T-helper 1 cell treated with Interleukin-12 subunit alpha and Interleukin-12 subunit beta and Interleukin-4 antibody, amounts not matched to agents 30 μg/mL and 1 μg/mL, for 36 hours (primary cell): ENCODE results near the gene PRRG4.
"Not testable (repeated sequence)": the region's sequence is repeated elsewhere in the genome, so short reads cannot be mapped to it uniquely, and the experiment has no call there.

Source experiments
- H3K27ac Mint-ChIP-seq: one replicate; pipeline ENCODE4 v1.8.0; 2021; ENCODE audit warnings: mild to moderate bottlenecking, mixed read lengths
- H3K27me3 Mint-ChIP-seq: one replicate; pipeline ENCODE4 v1.8.0; 2021; ENCODE audit warnings: low read depth, mixed read lengths
- H3K36me3 Mint-ChIP-seq: one replicate; pipeline ENCODE4 v1.8.0; 2021; ENCODE audit warnings: low read depth, mixed read lengths
- H3K4me1 Mint-ChIP-seq: one replicate; pipeline ENCODE4 v1.8.0; 2021; ENCODE audit warnings: low read depth, mixed read lengths
- H3K4me3 Mint-ChIP-seq: one replicate; pipeline ENCODE4 v1.8.0; 2021; ENCODE audit warnings: mild to moderate bottlenecking, moderate library complexity, mixed read lengths
- H3K9me3 Mint-ChIP-seq: one replicate; pipeline ENCODE4 v1.8.0; 2021; ENCODE audit warnings: mixed read lengths

The PRRG4 gene

DNA sequence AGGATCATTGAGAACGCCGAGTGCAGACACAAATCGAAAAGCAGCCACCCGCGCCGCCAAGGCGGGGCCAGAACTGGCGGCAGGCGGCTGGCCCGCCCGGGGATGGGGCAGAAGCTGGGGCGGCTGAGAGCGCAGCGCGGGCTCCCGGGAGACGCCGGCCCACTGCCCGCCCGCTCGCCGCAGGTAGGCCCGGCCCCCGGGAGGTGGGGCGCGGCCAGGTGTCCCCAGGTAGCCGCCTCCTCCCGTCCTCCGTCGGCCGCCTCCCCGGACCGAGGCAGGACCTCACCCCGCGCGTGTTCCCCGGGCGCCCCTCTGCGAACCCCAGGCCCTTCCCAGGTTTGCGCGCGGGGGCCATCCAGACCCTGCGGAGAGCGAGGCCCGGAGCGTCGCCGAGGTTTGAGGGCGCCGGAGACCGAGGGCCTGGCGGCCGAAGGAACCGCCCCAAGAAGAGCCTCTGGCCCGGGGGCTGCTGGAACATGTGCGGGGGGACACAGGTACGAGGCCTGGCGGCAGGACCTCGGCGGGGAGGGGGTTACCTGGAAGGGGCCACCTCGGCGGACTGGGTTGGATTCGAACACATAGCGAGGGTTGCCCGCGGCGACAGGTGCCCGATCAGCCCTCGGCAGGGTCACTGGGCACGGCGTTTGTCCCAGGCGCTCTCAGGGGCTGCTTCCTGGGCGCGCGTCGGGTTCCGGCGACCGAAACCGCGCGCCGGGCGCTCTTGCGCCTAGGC, at the start of gene PRRG4:
TSS of gene PRRG4 (plus strand) at position 248 of the 733 bp plus-strand sequence. CDS start 603 bp downstream, outside the sequence.
- H3K36me3 Mint-ChIP-seq = no peaks in the 10 kb centered on the region
- H3K27ac Mint-ChIP-seq = peak within 1 kb of the TSS; percentile 71
- H3K4me1 Mint-ChIP-seq = peaks cover 8% of the 10 kb centered on the region
- H3K9me3 Mint-ChIP-seq = no peaks in the 10 kb centered on the region
- peak within 1 kb of the TSS; percentile 87 for H3K4me3 Mint-ChIP-seq
- H3K27me3 Mint-ChIP-seq = peaks cover 23% of the 10 kb centered on the region

DNA sequence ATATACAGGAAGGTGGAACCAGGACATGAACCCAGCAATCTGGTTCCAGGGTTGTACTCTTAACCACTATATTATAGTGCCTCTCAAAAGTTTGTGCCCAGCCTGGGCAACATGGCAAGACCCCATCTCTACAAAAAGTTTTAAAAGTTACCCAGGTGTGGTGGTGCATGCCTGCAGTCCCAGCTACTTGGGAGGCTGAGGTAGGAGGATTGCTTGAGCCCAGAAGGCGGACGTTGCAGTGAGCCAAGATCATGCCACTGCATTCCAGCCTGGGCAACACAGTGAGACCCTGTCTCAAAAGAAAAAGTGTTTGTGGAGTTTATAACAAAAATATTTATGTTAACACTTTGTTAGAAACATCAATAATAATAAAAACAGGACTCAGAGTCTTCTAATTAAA, 48.9 kb upstream of the PRRG4 start:
- not testable (repeated sequence) for H3K27me3 Mint-ChIP-seq, H3K4me1 Mint-ChIP-seq, H3K4me3 Mint-ChIP-seq, H3K36me3 Mint-ChIP-seq, H3K9me3 Mint-ChIP-seq, H3K27ac Mint-ChIP-seq

GRCh38 chr11:32781721-32782120, 48.0 kb upstream of the PRRG4 start:
- H3K27ac Mint-ChIP-seq = no peak overlapping the region
- H3K4me1 Mint-ChIP-seq = no peaks in the 10 kb centered on the region
- H3K27me3 Mint-ChIP-seq = peaks cover 6% of the 10 kb centered on the region
- no peak overlapping the region for H3K4me3 Mint-ChIP-seq
- no peaks in the 10 kb centered on the region for H3K36me3 Mint-ChIP-seq
- H3K9me3 Mint-ChIP-seq = no peaks in the 10 kb centered on the region

GRCh38 chr11:32785262-32785661, 44.5 kb upstream of the PRRG4 start:
- no peak overlapping the region for H3K4me3 Mint-ChIP-seq
- H3K36me3 Mint-ChIP-seq = no peaks in the 10 kb centered on the region
- no peaks in the 10 kb centered on the region for H3K9me3 Mint-ChIP-seq
- no peak overlapping the region for H3K27ac Mint-ChIP-seq
- peaks cover 24% of the 10 kb centered on the region for H3K27me3 Mint-ChIP-seq
- no peaks in the 10 kb centered on the region for H3K4me1 Mint-ChIP-seq

DNA sequence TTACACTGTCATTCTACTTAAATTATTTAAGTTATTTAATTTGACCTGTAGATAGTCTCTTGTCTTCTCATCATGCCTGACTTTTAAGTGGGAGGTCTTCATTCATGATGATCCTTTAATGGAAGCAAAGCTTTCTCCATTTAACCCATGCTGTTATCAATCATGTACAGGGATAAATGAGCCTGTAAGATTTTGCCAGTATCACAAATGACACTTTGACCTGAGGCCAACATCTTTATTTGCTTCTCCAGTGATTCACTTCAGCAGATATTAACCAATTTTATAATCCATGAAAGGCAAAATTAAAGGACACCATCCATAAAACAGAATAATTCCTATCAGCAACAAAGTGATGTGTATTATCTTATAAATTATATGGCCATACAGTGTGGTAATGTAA, 42.9 kb upstream of the PRRG4 start:
- H3K27ac Mint-ChIP-seq = no peak overlapping the region
- H3K27me3 Mint-ChIP-seq = peaks cover 29% of the 10 kb centered on the region
- no peaks in the 10 kb centered on the region for H3K9me3 Mint-ChIP-seq
- no peaks in the 10 kb centered on the region for H3K4me1 Mint-ChIP-seq
- H3K36me3 Mint-ChIP-seq = no peaks in the 10 kb centered on the region
- H3K4me3 Mint-ChIP-seq = no peak overlapping the region

DNA sequence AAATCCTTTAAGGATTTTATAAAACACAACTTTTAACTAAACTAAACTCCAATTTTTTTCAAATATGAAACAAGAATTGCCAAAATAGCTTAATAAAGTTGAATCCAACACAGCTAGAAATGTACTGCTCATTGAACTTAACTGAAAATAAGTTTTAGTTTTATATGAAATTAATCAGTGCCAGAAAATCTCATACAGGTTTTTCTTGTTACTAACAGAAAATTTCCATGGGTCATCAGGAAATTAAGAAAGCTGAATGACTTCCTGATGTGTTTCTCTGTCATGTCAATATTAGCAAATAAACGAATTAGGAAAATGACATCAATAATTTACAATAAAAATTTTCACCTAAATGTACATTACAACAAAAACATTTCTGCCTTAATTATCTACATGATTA, 38.8 kb upstream of the PRRG4 start:
- no peak overlapping the region for H3K27ac Mint-ChIP-seq
- peaks cover 29% of the 10 kb centered on the region for H3K27me3 Mint-ChIP-seq
- H3K4me1 Mint-ChIP-seq = peaks cover 3% of the 10 kb centered on the region
- H3K4me3 Mint-ChIP-seq = no peak overlapping the region
- H3K9me3 Mint-ChIP-seq = no peaks in the 10 kb centered on the region
- no peaks in the 10 kb centered on the region for H3K36me3 Mint-ChIP-seq

DNA sequence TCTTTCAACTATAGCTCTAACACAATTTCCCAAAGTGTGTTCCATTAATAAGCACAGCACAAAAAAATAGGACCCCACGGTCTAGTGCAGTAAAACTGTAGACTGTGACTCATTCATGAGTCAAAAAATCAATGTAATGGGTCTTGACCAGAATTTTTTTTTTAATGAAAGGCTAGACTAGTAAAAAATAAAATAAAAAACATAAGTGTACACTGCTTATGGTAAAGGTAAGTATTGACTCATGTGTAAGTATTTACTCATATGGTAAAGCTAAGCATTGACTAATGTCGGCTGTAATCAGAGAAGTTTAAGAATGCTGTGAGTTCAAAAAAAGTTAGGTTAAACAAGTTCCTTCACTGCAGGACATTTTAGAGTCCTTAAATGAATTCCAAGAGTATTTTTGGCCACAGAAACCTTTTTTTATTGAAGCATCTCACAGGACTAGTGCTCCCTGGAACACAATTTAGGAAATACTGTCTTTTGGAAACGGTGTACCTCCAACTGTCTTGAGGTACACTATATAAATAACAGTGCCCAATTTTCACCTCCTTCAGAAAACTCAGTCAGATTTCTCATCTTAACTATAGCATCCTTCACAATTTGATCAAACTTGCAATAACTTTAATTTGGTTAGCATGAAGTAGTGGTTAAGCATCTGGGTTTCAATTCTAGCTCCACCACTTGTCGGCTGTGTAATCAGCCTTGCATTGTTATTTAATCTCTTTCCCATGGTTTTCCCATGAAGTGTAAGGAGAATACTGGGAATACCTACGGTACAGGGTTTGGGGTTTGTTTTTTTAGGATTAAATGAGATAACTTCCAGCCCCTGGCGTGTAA, 37.4 kb upstream of the PRRG4 start:
- no peak overlapping the region for H3K4me3 Mint-ChIP-seq
- H3K36me3 Mint-ChIP-seq = no peaks in the 10 kb centered on the region
- H3K27me3 Mint-ChIP-seq = peaks cover 29% of the 10 kb centered on the region
- peaks cover 3% of the 10 kb centered on the region for H3K4me1 Mint-ChIP-seq
- no peaks in the 10 kb centered on the region for H3K9me3 Mint-ChIP-seq
- no peak overlapping the region for H3K27ac Mint-ChIP-seq

GRCh38 chr11:32792948-32793475, 36.7 kb upstream of the PRRG4 start:
- Mint-ChIP-seq H3K36me3 (no peaks in the 10 kb centered on the region), H3K4me1 (peaks cover 3% of the 10 kb centered on the region), H3K27me3 (peaks cover 27% of the 10 kb centered on the region), H3K27ac (no peak overlapping the region), H3K4me3 (no peak overlapping the region), H3K9me3 (no peaks in the 10 kb centered on the region)

- Mint-ChIP-seq H3K4me3 (no peak within 1 kb of the TSS), H3K4me1 (peaks cover 3% of the 10 kb centered on the region), H3K36me3 (no peaks in the 10 kb centered on the region), H3K9me3 (no peaks in the 10 kb centered on the region), H3K27me3 (peaks cover 15% of the 10 kb centered on the region), H3K27ac (no peak within 1 kb of the TSS)
These were observed 35.3 kb upstream of the PRRG4 start, which contains the start of gene CCDC73 for GRCh38 chr11:32794439-32794838. TSS of gene CCDC73 (minus strand) at chr11:32794662. CDS start at chr11:32760243, 34,419 bp downstream.

DNA sequence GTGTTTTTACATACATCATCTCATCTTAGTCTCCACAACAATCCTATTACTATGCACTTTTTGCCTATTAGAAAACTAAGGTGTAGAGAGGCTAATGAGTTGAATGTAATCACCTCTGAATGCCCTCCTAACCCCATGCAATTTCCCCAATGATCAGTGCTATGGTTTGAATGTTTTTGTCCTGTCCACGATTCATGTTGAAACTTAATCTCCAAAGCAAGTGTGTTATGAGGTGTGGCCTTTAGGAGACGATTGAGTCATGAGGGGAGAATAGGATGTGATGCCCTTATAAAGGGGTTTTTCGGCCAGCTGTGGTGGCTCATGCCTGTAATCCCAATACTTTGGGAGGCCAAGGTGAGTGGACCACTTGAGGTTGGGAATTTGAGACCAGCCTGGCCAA, 33.3 kb upstream of the PRRG4 start:
- Mint-ChIP-seq H3K9me3 (no peaks in the 10 kb centered on the region), H3K4me1 (peaks cover 3% of the 10 kb centered on the region), H3K27ac (no peak overlapping the region), H3K27me3 (peaks cover 13% of the 10 kb centered on the region), H3K36me3 (no peaks in the 10 kb centered on the region), H3K4me3 (no peak overlapping the region)

DNA sequence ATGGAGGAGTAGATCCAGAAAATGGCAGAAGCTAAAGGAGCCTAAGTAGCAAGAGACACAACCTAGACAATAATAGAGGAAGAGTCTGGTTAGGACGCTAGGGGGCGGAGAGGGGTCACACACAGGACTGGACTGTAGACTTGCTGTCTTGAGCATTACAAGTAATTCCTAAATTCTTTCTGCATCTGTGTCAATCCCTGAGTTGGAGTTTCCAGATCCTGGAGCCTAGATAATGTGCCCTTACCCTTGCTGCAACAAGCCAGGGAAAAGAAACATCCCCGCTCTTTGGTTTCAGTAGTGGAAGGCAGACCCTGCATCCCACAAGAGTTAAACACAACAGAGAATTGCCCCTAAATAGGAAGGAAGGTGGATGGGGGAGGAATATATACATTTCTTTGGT, 20.4 kb upstream of the PRRG4 start:
- no peak overlapping the region for H3K4me3 Mint-ChIP-seq
- no peaks in the 10 kb centered on the region for H3K4me1 Mint-ChIP-seq
- H3K27me3 Mint-ChIP-seq = peaks cover 11% of the 10 kb centered on the region
- no peaks in the 10 kb centered on the region for H3K36me3 Mint-ChIP-seq
- H3K27ac Mint-ChIP-seq = no peak overlapping the region
- no peaks in the 10 kb centered on the region for H3K9me3 Mint-ChIP-seq

- H3K36me3 Mint-ChIP-seq = no peaks in the 10 kb centered on the region
- no peak overlapping the region for H3K27ac Mint-ChIP-seq
- peaks cover 14% of the 10 kb centered on the region for H3K27me3 Mint-ChIP-seq
- no peak overlapping the region for H3K4me3 Mint-ChIP-seq
- peaks cover 11% of the 10 kb centered on the region for H3K4me1 Mint-ChIP-seq
- H3K9me3 Mint-ChIP-seq = no peaks in the 10 kb centered on the region
These were observed 12.4 kb upstream of the PRRG4 start for GRCh38 chr11:32817181-32817851.

DNA sequence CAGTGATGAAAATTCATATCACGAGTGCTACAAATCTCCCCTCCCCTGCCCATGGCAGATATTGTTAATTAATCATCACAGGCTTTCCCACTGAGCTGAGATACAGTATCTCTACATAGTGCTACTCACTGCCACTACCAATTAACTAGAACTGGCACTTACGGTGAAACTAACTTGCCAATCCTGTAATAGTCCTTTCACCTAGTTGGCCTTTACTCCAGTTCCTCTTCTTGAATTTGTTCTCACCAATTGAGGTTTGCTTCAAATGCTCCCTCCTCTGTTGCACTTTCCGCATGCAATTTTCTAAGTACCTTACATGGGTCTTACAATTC, 11.9 kb upstream of the PRRG4 start:
- no peaks in the 10 kb centered on the region for H3K36me3 Mint-ChIP-seq
- H3K4me3 Mint-ChIP-seq = no peak overlapping the region

GRCh38 chr11:32819187-32819586, 10.5 kb upstream of the PRRG4 start:
- no peaks in the 10 kb centered on the region for H3K36me3 Mint-ChIP-seq
- H3K4me3 Mint-ChIP-seq = no peak overlapping the region

More for the DNA sequence above, 11.9 kb upstream of the PRRG4 start:
- Mint-ChIP-seq H3K4me1 (peaks cover 15% of the 10 kb centered on the region), H3K27ac (no peak overlapping the region), H3K27me3 (peaks cover 14% of the 10 kb centered on the region), H3K9me3 (no peaks in the 10 kb centered on the region)

More at GRCh38 chr11:32819187-32819586, 10.5 kb upstream of the PRRG4 start:
- Mint-ChIP-seq H3K9me3 (no peaks in the 10 kb centered on the region), H3K27me3 (peaks cover 11% of the 10 kb centered on the region), H3K4me1 (peaks cover 15% of the 10 kb centered on the region), H3K27ac (no peak overlapping the region)
